ENCODE measurements around the gene HES1. TPM values are rescaled to one million over a fixed set of nuclear protein-coding genes. Genes with fewer than 3 reads are reported as not detected.

Gene HES1
- total RNA-seq, 6 experiments from 2014 or later: 4.8 to 15.1 (median 13.4) TPM

DNA sequence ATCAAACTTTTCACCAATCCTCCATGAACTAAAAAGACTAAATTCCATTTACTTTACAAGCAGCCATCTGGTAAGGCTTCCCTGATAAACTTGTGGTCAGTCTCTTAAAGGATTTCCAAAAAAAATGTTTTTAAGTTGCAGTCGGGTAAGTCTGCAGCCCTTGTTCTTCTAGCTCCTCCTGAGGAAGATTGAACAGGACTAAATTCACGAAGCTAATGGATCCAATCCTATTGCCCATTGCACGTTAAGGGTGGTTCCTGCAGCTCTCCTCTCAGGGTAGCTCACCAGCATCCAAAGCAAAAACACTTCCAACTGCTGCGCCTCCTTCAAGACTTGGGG is 2.8 kb downstream of the HES1 start:
- TF ChIP-seq CTCF (IDR thresholded peaks at IDR 0.05): no peak
- peak overlapping the region; percentile 46 for H3K27ac Mint-ChIP-seq
- H3K9me3 Mint-ChIP-seq: no peaks in the 10 kb centered on the region
- H3K36me3 Mint-ChIP-seq (ENCODE audit: low read depth): no peaks in the 10 kb centered on the region
- peak overlapping the region; percentile 83 for H3K4me3 Mint-ChIP-seq
- peaks cover 61% of the 10 kb centered on the region for H3K4me1 Mint-ChIP-seq (ENCODE audit: low read depth)
- no peak for DNase-seq
- peaks cover 13% of the 10 kb centered on the region for H3K27me3 Mint-ChIP-seq (ENCODE audit: insufficient read depth)

- Mint-ChIP-seq H3K36me3 (ENCODE audit: low read depth) (no peaks in the 10 kb centered on the region), H3K4me1 (ENCODE audit: low read depth) (peaks cover 59% of the 10 kb centered on the region), H3K9me3 (no peaks in the 10 kb centered on the region), H3K4me3 (peak overlapping the region; percentile 83), H3K27ac (peak overlapping the region; percentile 46), H3K27me3 (ENCODE audit: insufficient read depth) (peaks cover 12% of the 10 kb centered on the region; the same call in 1 of the 2 replicates)
- peak; percentile 59 for DNase-seq
- TF ChIP-seq CTCF (IDR thresholded peaks at IDR 0.05): no peak
These were observed 3.3 kb downstream of the HES1 start for GRCh38 chr3:194139071-194139813.

DNA sequence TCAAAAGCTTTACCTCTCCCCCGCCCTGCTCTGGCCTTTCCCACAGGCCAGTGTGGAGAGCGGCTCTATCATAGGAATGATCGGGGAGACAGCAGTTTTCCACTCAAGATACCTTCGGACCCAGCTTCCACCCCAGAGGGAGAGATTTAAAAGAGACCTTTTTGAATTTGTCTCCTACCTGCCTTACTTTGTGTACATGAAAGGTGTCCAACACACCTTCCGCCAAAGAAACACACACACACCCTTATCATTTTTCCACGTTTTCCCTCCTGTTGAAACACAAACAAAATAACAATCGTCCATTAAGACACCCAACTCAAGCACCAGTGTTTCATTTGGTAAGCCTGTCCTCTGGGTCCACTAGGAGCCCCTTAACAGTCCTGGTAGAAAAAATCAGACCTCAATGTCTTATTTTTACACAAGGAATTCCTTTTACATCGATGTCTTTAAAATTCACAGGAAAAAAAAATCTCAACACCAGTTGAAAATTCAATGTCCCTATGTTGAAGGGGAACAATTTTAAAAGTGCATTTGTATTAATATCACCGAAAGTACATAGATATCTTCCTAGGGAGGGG is 4.0 kb downstream of the HES1 start:
- Mint-ChIP-seq H3K4me1 (ENCODE audit: low read depth) (peaks cover 59% of the 10 kb centered on the region), H3K27me3 (ENCODE audit: insufficient read depth) (peaks cover 11% of the 10 kb centered on the region; the same call in 1 of the 2 replicates), H3K4me3 (peak overlapping the region; percentile 83), H3K27ac (peak overlapping the region; percentile 46), H3K9me3 (no peaks in the 10 kb centered on the region), H3K36me3 (ENCODE audit: low read depth) (no peaks in the 10 kb centered on the region)
- TF ChIP-seq CTCF (IDR thresholded peaks at IDR 0.05): no peak
- DNase-seq: no peak

GRCh38 chr3:194140520-194141414 is 4.8 kb downstream of the HES1 start:
- Mint-ChIP-seq H3K27ac (peak overlapping the region; percentile 46), H3K4me1 (ENCODE audit: low read depth) (peaks cover 55% of the 10 kb centered on the region), H3K27me3 (ENCODE audit: insufficient read depth) (peaks cover 10% of the 10 kb centered on the region; the same call in 1 of the 2 replicates), H3K36me3 (ENCODE audit: low read depth) (no peaks in the 10 kb centered on the region), H3K4me3 (peak overlapping the region; percentile 53), H3K9me3 (no peaks in the 10 kb centered on the region)
- peak; percentile 11 for DNase-seq
- no peak for TF ChIP-seq CTCF (IDR thresholded peaks at IDR 0.05)

DNA sequence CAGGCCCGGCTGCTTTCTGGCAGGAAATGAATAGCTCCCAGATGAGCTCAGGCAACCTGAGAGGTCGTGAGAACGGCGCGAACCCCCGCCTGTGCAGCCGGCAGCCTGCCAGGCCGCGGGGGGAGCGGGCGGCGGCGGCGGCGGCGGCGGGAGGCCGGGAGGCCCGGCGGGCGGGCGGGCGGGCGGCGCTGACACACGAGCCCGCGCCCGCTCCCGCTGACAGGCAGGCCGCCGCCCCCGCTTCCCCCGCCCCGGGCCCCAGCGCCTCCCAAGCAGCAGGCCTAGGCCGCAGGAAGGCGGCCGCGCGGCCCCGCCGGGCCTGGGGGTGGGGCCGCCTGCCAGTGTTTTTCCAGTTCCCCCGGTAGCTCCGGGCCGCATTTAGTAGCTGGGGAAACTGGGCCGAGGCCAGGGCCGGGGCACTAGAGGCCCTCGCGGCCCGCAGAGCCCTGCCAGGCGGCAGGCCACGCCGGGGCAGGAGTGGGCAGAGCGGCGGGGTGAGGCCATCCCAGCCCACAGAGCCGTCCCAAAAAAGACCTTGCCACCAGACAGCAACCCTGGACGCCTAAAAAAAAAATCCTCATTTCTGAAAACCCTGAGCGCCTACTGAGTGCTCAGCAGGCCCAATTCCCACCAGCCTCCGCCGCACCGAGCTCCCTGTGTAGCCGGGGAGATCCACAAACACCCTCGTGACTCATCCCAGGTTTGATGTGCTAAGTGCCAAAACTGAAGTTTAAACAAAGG is 5.6 kb downstream of the HES1 start:
- no peak for TF ChIP-seq CTCF (IDR thresholded peaks at IDR 0.05)
- H3K36me3 Mint-ChIP-seq (ENCODE audit: low read depth): no peaks in the 10 kb centered on the region
- peak; percentile 86 for DNase-seq
- peaks cover 46% of the 10 kb centered on the region for H3K4me1 Mint-ChIP-seq (ENCODE audit: low read depth)
- H3K27ac Mint-ChIP-seq: peak overlapping the region; percentile 84
- peaks cover 6% of the 10 kb centered on the region; the same call in 1 of the 2 replicates for H3K27me3 Mint-ChIP-seq (ENCODE audit: insufficient read depth)
- peak overlapping the region; percentile 56 for H3K4me3 Mint-ChIP-seq
- H3K9me3 Mint-ChIP-seq: no peaks in the 10 kb centered on the region

Measured in HFFc6 (cell line).